ENCODE measurements around the gene GARS1.
"Not testable (repeated sequence)": the region's sequence is repeated elsewhere in the genome, so short reads cannot be mapped to it uniquely, and the experiment has no call there.

GARS1 gene

GRCh38 chr7:30633223-30633622, 38.5 kb downstream of the GARS1 start:
- no peak for DNase-seq

DNA sequence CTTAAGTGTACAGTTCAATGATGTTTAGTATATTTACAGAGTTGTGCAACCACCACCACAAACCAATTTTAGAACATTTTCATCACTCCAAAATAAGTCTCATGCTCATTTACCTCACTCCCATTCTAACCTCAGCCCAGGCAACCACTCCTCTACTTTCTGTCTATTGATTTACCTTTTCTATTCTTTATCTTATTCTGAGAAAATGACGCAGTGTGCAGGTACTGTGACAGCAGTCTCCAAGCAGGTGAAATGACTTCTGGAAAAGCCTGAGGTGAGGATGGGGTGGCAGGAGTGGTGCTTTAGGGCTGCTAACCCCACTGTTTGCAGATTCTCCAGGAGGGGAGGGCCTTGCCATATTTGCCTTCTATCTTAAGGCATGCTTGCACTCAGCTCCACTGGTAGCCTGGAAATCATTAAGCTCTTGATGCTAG, 39.5 kb downstream of the GARS1 start:
- DNase-seq: no peak

DNA sequence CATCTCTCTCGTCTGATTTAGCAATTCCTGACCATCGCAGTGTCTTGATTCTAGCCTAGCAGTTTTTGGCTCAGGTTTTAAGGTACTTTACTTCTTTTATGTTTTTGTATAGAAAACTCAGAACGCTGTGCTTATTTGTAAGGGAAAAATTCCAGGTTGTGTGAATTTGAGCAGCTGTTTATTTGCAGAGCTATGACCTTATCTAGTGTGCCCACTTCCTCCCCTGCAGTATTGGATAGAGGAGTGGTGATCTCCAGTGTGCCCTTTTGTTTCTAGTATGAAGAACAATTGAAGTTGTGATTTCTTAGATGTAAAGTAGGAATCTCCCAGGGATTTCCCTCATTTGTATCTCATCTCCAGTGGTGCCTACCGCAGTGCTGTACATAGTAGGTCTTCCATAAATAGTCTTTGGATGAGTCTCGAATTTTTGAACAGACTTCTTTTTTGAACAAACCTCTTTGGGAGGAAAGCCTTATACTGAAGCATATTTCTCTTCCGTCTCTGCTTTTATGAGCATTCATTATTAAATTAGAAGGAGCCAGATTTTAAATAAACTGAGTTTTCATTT, 40.0 kb downstream of the GARS1 start:
- no peak for DNase-seq

- DNase-seq: no peak
These were observed 41.1 kb downstream of the GARS1 start for GRCh38 chr7:30635798-30636197.

- not testable (repeated sequence) for DNase-seq
These were observed 47.6 kb downstream of the GARS1 start for GRCh38 chr7:30642322-30642721.

- DNase-seq: no peak
These were observed 48.1 kb downstream of the GARS1 start for GRCh38 chr7:30642789-30643188.

DNA sequence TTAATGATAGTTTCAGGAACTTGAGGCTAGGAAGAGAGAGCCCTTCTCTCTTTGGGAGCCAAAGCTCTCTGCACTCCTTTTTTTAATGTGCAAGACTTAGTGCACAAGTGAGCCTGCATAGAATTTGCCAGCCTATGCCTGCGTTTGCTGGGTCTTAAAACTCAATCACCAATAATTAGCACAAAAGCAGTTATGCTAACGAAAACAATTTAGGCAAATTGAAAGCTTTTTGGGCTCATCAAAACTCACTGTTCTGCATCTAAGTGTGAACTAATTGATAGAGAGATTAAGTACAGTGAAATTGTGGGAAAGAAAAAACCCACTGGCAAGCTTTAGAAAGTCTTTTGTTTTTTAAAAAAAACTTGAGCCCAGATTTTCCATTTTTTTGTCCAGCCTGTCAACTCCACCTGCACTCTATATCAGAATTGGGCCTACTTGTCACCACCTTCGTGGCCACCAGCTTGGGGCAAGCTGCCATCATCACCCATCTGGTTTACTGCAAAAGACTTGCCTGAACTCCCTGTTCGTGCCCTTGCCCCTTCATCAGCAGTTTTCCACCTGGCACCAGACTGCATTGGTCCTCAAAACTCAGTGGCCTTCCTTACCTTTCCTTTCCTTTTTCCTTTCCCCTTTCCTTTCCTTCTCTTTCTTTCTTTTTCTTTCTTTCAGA, 49.7 kb downstream of the GARS1 start:
- no peak for DNase-seq

- no peak for DNase-seq
These were observed 51.0 kb downstream of the GARS1 start for GRCh38 chr7:30645661-30646060.

DNA sequence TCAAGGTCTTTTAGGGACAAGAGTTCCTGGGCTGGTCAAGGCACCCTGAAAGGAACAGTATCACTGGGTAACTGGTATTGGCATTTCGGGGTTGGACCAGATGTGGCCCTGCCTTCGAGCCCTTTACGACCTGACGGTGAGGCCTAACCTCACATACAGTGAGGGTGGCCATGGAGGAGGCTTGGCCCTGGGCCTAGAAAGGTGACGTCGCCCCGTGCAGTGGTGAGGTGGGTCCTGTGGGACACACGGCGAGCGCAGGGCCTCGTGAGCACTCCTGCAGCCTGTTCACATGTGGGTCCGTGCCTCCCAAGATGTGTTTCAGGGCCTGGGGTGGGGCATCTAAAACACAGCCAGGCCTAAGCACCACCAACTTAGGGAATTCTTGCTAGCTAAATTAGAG, 51.5 kb downstream of the GARS1 start:
- DNase-seq: no peak

GRCh38 chr7:30647589-30648364, 53.1 kb downstream of the GARS1 start:
- DNase-seq: no peak

DNA sequence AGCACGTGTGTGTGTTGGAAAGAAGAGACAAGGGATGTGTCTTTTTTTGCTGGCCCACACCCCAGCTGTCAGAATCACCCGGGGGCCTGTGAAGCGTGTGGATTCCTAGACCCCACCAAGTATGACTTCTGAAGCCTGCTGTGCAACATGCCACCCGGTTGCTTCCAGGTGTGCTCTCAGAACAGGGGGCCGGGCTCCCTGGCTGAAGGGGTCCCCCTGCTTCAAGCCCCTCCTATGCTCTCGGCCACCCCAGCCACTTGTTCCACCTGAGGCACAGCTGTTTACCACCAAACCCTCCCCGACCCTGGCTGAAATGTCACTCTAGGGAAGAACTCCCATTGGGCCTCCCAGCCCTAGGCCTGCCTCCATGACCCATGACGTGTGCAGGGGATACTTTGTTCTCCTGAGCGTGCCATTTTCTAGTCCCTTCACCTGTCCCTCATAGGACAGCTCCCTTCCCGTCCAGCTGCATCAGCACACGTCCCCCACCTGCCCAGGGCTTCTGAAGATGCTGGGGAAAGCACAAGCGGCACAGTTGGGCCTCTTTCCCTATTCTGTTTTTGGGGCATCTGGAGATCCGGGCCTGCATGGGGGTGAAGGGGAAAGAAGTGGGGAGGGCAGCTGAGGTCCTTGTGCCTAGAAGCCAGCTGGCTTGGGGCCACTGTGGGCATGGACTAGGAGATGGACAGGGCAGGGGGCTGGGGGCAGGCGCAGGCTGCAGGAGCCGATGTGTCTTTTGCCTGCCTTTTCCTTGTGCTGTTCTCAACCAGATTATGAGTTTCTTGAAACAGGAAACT, 54.3 kb downstream of the GARS1 start:
- DNase-seq: no peak

DNA sequence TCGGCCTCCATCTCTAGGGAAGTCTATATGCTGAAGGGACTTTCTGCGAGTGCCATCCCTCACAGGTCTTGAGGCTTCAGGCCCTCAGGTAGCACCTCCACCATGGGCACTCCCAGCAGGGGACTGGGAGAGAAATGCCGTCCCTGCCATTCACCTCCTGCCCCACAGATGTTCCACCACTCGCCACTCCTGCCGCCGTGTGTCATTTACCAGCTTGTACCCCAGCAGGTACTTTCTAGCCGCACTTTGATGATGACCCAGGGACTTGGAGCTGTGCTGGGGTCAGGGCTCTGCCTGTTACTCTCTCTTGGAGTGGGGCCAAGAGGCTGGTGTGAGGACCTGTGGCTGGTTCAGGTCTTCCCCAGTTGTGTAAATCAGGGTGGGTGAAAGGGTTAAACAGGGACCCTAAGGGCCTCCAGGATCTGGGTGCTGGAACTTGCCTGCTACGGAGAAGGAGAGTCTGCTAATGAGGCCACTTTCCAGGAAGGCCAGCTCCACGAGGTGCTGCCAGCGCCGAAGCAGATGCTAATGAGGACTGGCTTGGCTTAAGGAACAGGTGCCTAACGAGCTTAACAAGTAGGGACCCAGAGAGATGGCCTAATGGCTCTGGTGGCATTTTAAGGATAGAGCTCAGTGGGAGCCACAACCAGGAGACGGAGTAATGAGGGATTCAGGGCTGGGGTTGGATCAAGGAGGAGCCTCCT, 55.2 kb downstream of the GARS1 start:
- DNase-seq: no peak

DNA sequence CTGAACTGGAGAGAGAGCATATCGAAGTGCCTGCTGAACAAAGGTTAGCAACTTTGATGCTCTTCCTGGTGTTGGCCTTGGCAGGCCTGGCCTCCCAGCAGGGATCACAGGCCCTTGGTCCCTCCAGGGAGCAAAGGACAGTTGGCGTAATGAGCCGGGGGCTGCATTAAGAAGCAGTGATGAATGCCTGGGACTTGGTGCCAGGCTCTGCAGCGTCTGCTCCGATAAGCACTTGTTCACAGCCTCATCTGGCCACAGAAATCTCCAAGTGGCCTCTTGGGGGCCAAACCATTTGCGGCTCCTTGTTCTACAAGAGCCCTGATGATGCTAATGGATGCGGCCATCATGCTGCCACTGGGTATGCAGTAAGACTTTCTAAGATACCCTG, 55.7 kb downstream of the GARS1 start:
- no peak for DNase-seq

DNA sequence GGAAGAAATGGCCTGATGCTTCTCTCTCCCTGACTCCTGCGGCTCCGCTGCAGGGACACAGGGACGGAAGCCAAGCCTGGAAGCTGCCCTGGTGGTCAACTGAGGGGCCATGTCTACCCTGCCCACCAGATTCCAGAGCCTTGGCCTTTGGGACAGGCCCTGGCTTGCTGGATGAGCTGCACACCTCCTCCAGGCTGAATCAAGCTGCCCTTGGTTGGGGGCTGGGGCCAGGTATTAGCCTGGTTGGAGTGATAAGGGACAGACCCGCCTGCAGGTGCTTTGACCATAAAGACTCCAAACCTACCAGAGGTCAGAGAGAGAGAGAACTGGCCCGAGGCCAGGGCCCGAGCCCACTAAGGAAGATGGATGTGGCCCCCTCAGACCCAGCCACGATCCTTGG, 57.5 kb downstream of the GARS1 start:
- DNase-seq: no peak

DNA sequence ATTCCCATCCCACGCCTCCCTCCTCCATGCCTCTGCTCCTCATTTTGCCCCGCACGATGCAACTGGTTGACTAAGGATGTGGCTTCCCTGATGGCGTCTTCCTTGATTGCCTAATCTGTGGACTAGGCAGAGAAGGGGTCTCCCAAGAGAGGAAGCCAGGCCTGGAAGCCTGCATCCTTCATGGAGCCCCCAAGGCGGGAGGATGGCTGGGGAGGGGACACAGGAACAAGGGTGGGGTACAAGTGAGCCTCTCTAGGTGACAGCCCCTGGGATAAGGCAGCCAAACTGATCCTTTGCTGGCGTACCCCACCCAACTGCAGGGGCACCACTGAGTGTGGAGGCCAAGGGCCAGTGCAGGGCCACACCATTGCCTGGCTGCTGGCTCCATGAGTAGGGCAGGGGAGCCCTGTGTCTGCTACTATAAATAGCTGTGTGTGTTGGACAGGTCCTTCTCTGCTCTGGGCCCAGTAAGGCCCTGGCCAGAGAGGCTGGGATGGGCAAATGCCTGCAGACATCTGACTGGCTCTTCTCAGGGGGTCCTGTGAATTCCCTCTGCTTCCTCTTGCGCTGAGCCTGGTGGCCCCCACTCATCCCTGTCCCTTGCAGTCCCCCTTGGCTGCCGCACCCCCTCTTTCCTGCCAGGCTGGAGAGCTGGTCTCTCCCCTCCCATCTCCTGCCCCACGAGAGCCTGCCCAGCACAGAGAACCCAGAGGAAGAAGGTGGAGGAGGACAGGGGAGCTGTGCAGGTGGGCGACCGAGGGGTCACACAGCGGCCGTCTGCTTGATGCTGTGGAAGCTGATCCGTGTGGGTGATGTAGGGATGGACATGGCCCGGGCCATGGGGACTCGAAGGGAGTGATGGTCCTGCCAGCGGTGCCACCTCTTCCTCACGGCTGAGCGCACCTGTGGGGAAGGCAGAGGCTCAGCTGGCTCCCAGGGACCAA, 58.3 kb downstream of the GARS1 start:
- DNase-seq: no peak

DNA sequence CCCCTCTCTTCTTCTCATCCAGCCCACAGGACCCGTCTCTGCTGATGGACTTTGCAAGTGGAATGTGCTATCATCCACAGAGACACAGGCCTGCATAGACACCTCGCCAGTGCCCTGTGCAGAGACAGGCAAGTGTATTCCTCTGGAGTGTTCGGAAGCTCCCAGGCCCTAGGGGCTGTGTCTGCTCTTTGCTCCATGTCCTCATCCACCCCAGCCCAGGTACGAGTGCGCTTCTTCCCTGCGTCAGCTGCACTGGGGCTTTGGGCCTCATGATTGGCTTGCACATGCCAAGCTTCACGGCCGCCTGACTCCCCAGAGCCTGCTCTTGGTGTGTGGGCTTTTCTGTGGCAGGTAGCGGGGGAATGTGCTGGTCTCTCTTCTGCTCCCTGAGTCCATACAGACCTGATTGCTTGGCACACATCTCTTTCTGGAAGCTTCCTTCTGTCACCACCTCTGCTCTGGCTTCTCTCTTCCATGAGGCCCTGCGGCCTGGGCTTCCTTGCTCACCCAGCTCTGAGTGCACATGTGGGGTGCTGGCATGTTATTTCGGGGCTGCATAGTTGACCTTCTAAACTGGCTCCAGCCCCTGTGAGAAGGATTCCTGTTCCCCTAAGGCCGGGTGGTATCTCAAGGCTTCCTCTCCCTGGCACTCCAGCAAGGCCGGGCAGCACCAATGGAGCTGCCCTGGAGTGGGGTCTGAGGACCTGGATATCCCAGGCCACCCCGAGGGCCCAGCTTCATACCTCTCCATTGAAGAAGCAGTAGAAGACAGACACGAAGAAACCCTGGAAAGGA, 59.8 kb downstream of the GARS1 start:
- DNase-seq: no peak

DNA sequence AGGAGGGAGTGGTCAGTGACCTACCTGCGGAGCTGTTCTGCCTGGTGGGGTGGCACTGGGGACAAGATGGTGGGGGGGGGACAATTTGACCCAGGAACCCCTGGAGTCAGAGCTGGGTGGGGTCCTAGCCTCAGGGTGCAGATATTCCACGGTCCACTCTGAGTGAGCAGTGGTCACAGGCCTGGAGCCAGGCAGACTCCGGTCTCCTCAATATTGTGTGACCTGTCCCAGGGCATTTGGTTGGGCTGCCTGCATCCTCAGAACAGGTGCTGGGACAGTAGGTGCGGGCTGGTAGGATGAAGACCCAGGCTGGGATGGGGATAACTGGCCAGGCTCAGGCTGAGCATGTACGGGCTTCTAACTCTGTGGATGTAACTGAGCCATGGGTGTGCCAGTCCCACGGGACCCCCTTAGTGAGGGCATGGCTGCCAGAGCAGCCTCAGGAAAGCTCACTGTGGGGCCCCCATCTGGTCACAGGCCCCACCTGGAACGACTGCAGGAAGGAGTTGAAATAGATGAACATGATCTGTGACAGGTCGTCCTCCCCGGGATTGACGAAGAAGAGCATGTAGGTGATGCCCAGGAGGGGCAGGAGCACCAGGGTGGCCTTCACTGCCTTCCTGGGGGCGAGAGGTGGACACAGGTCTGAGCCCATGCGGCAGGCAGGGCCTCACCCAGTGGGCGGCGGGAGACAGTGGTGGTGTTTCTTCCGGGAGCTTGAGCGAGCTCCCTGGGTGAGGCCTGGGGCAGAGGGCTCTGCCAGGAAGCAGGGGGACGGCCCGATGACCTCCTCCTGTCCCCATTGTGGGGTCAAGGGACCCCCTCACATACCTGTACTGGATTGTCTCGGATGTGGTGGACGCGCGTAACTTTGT, 60.7 kb downstream of the GARS1 start:
- DNase-seq: no peak

GRCh38 chr7:30656006-30656957, 61.6 kb downstream of the GARS1 start:
- DNase-seq: no peak

- no peak for DNase-seq
These were observed 62.5 kb downstream of the GARS1 start for GRCh38 chr7:30657131-30657530.
